Transverse colon (tissue), 4 donors: ENCODE results near the gene SIK3.

ENCODE experiments used
- CTCF ChIP-seq, 5 experiments: fragments of 200-600 bp in 3 of 5; fragments of 450-650 bp in 2 of 5; sonication (generic) in 3 of 5; IDR thresholded peaks; 1 replicate in 2 of 5; 2 replicates in 3 of 5; pipeline ENCODE4 v1.5.1; 2016 to 2017; ENCODE audit warnings: antibody characterized with exemption in 5 of 5, inconsistent platforms in 3 of 5, mild to moderate bottlenecking in 2 of 5, moderate library complexity in 1 of 5
- EP300 ChIP-seq: sonication (generic); formaldehyde crosslinking; IDR thresholded peaks from one replicate; pipeline ENCODE4 v1.6.1; 2017; ENCODE audit warnings: antibody characterized with exemption, low read depth
- POLR2A ChIP-seq: fragments of 450-650 bp; IDR thresholded peaks from one replicate; pipeline ENCODE4 v1.6.1; 2016; ENCODE audit warnings: antibody characterized with exemption, mild to moderate bottlenecking, moderate library complexity
- POLR2AphosphoS5 ChIP-seq, 3 donors: sonication (generic); formaldehyde crosslinking; IDR thresholded peaks; one replicate each; pipeline ENCODE4 v1.6.1; 2016; ENCODE audit warnings: antibody characterized with exemption in 3 of 3

GRCh38 chr11:116871248-116871647, 227.0 kb downstream of the SIK3 start:
- TF ChIP-seq POLR2A: no peak
- TF ChIP-seq CTCF (IDR thresholded peaks at IDR 0.05): no peak
- TF ChIP-seq POLR2AphosphoS5 (IDR thresholded peaks at IDR 0.05): no peak
- no peak for TF ChIP-seq EP300
